ENCODE data around the gene ARMH3.
"Not testable (repeated sequence)": the region's sequence is repeated elsewhere in the genome, so short reads cannot be mapped to it uniquely, and the experiment has no call there.

Gene ARMH3

DNA sequence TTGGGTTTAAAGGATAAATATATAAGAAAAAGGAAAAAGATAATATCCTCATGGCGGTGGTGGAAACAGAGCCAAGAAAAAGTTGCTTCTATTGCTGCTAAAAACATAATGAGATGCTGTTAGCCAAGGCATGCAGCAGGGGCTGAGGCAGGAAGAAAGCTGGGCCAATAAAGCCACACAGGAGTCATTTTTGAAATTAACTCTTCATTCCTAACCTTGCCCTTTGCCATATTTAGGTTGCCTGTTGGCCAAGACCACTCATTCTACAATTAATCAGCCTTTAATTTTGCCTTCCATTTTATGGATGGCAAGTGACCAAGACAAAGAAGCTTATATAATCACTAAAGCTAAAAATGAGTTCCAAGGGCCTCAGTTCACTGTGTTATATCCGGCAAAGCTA, 58.2 kb downstream of the ARMH3 start:
- TF ChIP-seq CTCF (IDR thresholded peaks at IDR 0.05) (no peak), ZFX (IDR thresholded peaks at IDR 0.05; ENCODE audit: borderline replicate concordance) (no peak)
- no peak overlapping the region for H3K27ac ChIP-seq

- TF ChIP-seq ZFX (IDR thresholded peaks at IDR 0.05; ENCODE audit: borderline replicate concordance) (no peak), CTCF (IDR thresholded peaks at IDR 0.05) (no peak)
- no peak overlapping the region; the same call in 1 of the 2 replicates for H3K27ac ChIP-seq
Measured at GRCh38 chr10:101995451-101996063, 60.4 kb downstream of the ARMH3 start.

DNA sequence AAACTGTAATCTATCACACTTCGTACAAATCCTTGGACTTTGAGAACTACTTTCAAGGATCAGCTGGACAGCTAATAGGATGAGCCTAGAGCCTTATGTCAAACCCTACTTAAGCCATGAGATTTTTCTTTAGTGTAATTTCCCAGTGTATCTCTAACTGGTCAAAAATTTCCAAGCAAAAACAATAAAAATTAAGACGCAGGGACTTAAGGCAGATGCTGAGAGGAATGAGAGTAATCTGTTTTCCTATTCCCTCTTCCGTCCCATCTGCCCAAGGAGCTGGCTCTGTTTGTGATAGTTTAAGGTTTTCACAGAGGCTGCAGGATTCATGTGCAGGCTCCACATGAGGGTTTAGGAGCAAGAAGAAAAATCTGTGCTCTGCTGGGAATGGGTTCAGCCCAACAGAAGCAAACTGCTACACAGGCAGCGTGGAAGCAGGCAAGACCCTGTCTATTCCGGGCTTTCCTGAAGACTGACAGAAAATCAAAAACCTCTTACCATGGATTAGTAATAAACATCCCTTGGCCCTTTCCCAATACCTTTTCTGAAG, 62.2 kb downstream of the ARMH3 start:
- H3K27ac ChIP-seq: no peak overlapping the region

DNA sequence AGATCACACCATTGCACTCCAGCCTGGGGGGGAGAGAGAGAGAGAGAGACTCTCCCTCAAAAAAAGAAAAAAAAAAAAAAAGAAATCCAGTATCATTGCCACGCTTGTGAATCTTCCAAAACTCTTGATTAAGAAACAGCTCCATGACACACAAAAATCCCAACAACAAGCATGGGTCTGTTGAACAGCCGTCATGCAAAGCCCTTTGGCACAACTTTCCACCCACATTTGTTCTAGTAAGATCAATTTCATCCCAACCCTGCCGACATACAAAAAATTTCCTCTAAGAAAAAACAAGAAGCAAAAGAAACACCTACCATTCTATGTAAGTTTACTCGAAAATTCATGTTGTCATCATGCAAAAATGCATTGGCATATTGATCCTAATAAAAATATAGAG, 62.8 kb downstream of the ARMH3 start:
- H3K27ac ChIP-seq: no peak overlapping the region
- TF ChIP-seq CTCF (IDR thresholded peaks at IDR 0.05) (no peak), ZFX (IDR thresholded peaks at IDR 0.05; ENCODE audit: borderline replicate concordance) (no peak)

More for the DNA sequence above, 62.2 kb downstream of the ARMH3 start:
- TF ChIP-seq ZFX (IDR thresholded peaks at IDR 0.05; ENCODE audit: borderline replicate concordance): no peak
- no peak for TF ChIP-seq CTCF (IDR thresholded peaks at IDR 0.05)

GRCh38 chr10:101987136-101987535, 68.8 kb downstream of the ARMH3 start:
- no peak overlapping the region for H3K27ac ChIP-seq
- no peak for TF ChIP-seq CTCF (IDR thresholded peaks at IDR 0.05)
- no peak for TF ChIP-seq ZFX (IDR thresholded peaks at IDR 0.05; ENCODE audit: borderline replicate concordance)

- H3K27ac ChIP-seq: no peak overlapping the region
- TF ChIP-seq CTCF (IDR thresholded peaks at IDR 0.05) (no peak), ZFX (IDR thresholded peaks at IDR 0.05; ENCODE audit: borderline replicate concordance) (no peak)
Measured at GRCh38 chr10:101986624-101986971, 69.4 kb downstream of the ARMH3 start.

- H3K27ac ChIP-seq: not testable (repeated sequence)
Measured at GRCh38 chr10:101980677-101981076, 75.3 kb downstream of the ARMH3 start.

Measured in 22Rv1 (cell line).